Neural cell (in vitro differentiated cells): ENCODE results near the gene MEN1. TPM values are rescaled to one million over a fixed set of nuclear protein-coding genes. Genes with fewer than 3 reads are reported as not detected.

Experiments
- H2AFZ ChIP-seq: fragments of 200-600, 300-800 bp; sonication (generic), shearing (Covaris generic); 2 replicates; pipeline ENCODE4 v1.6.0; 2014; ENCODE audit warnings: low read depth, mild to moderate bottlenecking, antibody characterized with exemption, low read length, moderate library complexity
- H3F3A ChIP-seq: fragments of 200-600 bp; shearing (Covaris generic); 2 replicates; pipeline ENCODE4 v1.6.1; 2016; ENCODE audit warnings: mild to moderate bottlenecking, moderate library complexity, mixed read lengths, antibody characterized with exemption, low read length; ENCODE audit not compliant: insufficient read depth, poor library complexity, severe bottlenecking
- H3K27ac ChIP-seq: fragments of 200-600, 300-800 bp; sonication (generic), shearing (Covaris generic); 2 replicates; pipeline ENCODE4 v1.5.1; 2014; ENCODE audit warnings: mild to moderate bottlenecking, low read length, moderate library complexity
- H3K27me3 ChIP-seq: fragments of 300-800, 200-600 bp; sonication (generic), shearing (Covaris generic); 2 replicates; pipeline ENCODE4 v1.6.0; 2014; ENCODE audit warnings: mild to moderate bottlenecking, low read depth, low read length, moderate library complexity; ENCODE audit not compliant: insufficient read depth
- H3K36me3 ChIP-seq: fragments of 300-800, 200-600 bp; sonication (generic), shearing (Covaris generic); 2 replicates; pipeline ENCODE4 v1.5.1; 2014; ENCODE audit warnings: mild to moderate bottlenecking, antibody characterized with exemption, low read length, moderate library complexity; ENCODE audit not compliant: insufficient read depth
- H3K4me2 ChIP-seq: fragments of 300-800, 200-600 bp; sonication (generic), shearing (Covaris generic); 2 replicates; pipeline ENCODE4 v1.6.0; 2014; ENCODE audit warnings: mild to moderate bottlenecking, low read length
- H3K4me3 ChIP-seq: fragments of 300-800, 200-600 bp; sonication (generic), shearing (Covaris generic); 2 replicates; pipeline ENCODE4 v1.5.1; 2014; ENCODE audit warnings: mild to moderate bottlenecking, low read length, moderate library complexity
- H3K79me2 ChIP-seq: fragments of 200-600 bp; shearing (Covaris generic); replicated peaks from 2 replicates; pipeline ENCODE4 v1.6.0; 2014; ENCODE audit warnings: mild to moderate bottlenecking, low read length, moderate library complexity; ENCODE audit not compliant: insufficient read depth
- H3K9ac ChIP-seq: fragments of 300-800, 200-600 bp; sonication (generic), shearing (Covaris generic); 2 replicates; pipeline ENCODE4 v1.6.1; 2016; ENCODE audit warnings: mild to moderate bottlenecking, low read length, mixed read lengths
- H3K9me2 ChIP-seq: fragments of 200-600 bp; shearing (Covaris generic); 2 replicates; pipeline ENCODE4 v1.6.1; 2016; ENCODE audit warnings: mild to moderate bottlenecking, low read length, mixed read lengths; ENCODE audit not compliant: insufficient read depth
- H3K9me3 ChIP-seq: fragments of 200-600, 300-800 bp; sonication (generic), shearing (Covaris generic); 2 replicates; pipeline ENCODE4 v1.6.1; 2016; ENCODE audit warnings: mild to moderate bottlenecking, mixed run types, low read length, moderate library complexity, mixed read lengths
- H4K20me1 ChIP-seq: fragments of 200-600 bp; shearing (Covaris generic); 2 replicates; pipeline ENCODE4 v1.6.1; 2016; ENCODE audit warnings: mild to moderate bottlenecking, mixed run types; ENCODE audit not compliant: insufficient read depth
- EP300 ChIP-seq: fragments of 450-650 bp; conservative IDR thresholded peaks from 2 replicates; pipeline ENCODE4 v1.6.1; 2014; ENCODE audit warnings: antibody characterized with exemption, mild to moderate bottlenecking, moderate library complexity; ENCODE audit not compliant: poor library complexity, severe bottlenecking
- EZH2 ChIP-seq: fragments of 200-600, 300-800 bp; shearing (Covaris generic), sonication (generic); IDR thresholded peaks from 2 replicates; pipeline ENCODE4 v1.6.1; 2014; ENCODE audit warnings: antibody characterized with exemption, low read length, borderline replicate concordance, mild to moderate bottlenecking; ENCODE audit not compliant: insufficient read depth, poor library complexity, severe bottlenecking
- MXI1 ChIP-seq: fragments of 450-650 bp; conservative IDR thresholded peaks from 2 replicates; pipeline ENCODE4 v1.6.1; 2014; ENCODE audit warnings: antibody characterized with exemption, mild to moderate bottlenecking; ENCODE audit not compliant: poor library complexity, severe bottlenecking
- POLR2AphosphoS5 ChIP-seq: IDR thresholded peaks from 2 replicates; pipeline ENCODE4 v1.6.1; 2012
- RAD21 ChIP-seq: fragments of 450-650 bp; conservative IDR thresholded peaks from 2 replicates; pipeline ENCODE4 v1.6.1; 2014; ENCODE audit warnings: antibody characterized with exemption, mild to moderate bottlenecking, moderate library complexity
- SMC3 ChIP-seq: fragments of 450-650 bp; conservative IDR thresholded peaks from 2 replicates; pipeline ENCODE4 v1.6.1; 2014; ENCODE audit warnings: antibody characterized with exemption, mild to moderate bottlenecking, moderate library complexity; ENCODE audit not compliant: poor library complexity
- TAF1 ChIP-seq: IDR thresholded peaks from 2 replicates; pipeline ENCODE4 v1.6.1; 2012; ENCODE audit warnings: low read depth
- polyA plus RNA-seq: library from polyadenylated mRNA; depleted of rRNA; stranded (reverse); fragments of >200 nt; gene quantifications from 2 replicates; pipeline ENCODE4 v1.2.3, GENCODE V29; 2014
- TF ChIP-seq, protein P1 (sequence below): fragments of 450-650 bp; IDR thresholded peaks from 2 replicates; pipeline ENCODE4 v1.5.1; 2014; ENCODE audit warnings: antibody characterized with exemption, mild to moderate bottlenecking, moderate library complexity; ENCODE audit not compliant: poor library complexity, severe bottlenecking
- TF ChIP-seq, protein P2 (sequence below): IDR thresholded peaks from 2 replicates; pipeline ENCODE4 v1.6.1; 2012; ENCODE audit warnings: borderline replicate concordance

The MEN1 gene
- polyA plus RNA-seq, 1 donor from 2014 or later: 16.8 TPM

DNA sequence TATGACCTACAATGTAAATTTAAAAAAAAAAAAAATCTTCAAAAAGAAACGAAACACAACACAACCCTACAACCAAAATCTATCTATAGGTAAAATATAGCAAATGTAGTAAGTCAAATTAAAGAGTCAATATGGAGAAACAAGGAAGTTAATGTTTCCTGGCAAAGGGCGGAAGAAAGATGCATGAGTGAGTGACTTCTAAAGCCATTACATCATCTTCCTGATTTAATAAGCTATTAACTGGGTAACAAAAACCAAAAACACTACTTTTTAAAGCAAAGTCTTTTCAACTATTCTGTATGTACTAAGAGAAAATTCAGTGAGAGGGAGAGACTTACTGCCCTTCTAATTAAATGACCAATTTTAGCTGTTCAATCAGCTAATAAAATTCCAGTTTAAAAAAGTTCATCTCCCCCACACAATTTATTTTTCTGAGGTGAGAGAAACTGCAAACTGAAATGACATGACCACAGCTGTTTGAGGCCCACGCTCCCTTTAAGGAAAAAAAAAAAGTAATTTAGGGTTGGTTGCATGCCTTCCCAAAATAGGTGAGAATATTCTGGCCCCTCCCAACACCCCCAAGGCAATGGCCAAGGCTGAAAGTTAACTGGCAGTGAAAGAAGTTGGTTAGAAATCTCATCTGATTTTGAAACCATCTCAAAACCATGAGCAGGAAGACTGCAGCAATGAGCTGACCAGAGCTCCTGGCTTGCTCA lies 37.9 kb downstream of the MEN1 start:
- no peaks in the 10 kb centered on the region for H3K9me2 ChIP-seq
- peaks cover 54% of the 10 kb centered on the region for H4K20me1 ChIP-seq
- no peak for TF ChIP-seq TAF1
- no peak for TF ChIP-seq MXI1
- TF ChIP-seq POLR2AphosphoS5: no peak
- TF ChIP-seq SMC3: no peak
- TF ChIP-seq, protein P1, sequence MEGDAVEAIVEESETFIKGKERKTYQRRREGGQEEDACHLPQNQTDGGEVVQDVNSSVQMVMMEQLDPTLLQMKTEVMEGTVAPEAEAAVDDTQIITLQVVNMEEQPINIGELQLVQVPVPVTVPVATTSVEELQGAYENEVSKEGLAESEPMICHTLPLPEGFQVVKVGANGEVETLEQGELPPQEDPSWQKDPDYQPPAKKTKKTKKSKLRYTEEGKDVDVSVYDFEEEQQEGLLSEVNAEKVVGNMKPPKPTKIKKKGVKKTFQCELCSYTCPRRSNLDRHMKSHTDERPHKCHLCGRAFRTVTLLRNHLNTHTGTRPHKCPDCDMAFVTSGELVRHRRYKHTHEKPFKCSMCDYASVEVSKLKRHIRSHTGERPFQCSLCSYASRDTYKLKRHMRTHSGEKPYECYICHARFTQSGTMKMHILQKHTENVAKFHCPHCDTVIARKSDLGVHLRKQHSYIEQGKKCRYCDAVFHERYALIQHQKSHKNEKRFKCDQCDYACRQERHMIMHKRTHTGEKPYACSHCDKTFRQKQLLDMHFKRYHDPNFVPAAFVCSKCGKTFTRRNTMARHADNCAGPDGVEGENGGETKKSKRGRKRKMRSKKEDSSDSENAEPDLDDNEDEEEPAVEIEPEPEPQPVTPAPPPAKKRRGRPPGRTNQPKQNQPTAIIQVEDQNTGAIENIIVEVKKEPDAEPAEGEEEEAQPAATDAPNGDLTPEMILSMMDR: no peak
- TF ChIP-seq RAD21: no peak
- TF ChIP-seq EP300: no peak
- no peak for TF ChIP-seq EZH2
- TF ChIP-seq, protein P2, sequence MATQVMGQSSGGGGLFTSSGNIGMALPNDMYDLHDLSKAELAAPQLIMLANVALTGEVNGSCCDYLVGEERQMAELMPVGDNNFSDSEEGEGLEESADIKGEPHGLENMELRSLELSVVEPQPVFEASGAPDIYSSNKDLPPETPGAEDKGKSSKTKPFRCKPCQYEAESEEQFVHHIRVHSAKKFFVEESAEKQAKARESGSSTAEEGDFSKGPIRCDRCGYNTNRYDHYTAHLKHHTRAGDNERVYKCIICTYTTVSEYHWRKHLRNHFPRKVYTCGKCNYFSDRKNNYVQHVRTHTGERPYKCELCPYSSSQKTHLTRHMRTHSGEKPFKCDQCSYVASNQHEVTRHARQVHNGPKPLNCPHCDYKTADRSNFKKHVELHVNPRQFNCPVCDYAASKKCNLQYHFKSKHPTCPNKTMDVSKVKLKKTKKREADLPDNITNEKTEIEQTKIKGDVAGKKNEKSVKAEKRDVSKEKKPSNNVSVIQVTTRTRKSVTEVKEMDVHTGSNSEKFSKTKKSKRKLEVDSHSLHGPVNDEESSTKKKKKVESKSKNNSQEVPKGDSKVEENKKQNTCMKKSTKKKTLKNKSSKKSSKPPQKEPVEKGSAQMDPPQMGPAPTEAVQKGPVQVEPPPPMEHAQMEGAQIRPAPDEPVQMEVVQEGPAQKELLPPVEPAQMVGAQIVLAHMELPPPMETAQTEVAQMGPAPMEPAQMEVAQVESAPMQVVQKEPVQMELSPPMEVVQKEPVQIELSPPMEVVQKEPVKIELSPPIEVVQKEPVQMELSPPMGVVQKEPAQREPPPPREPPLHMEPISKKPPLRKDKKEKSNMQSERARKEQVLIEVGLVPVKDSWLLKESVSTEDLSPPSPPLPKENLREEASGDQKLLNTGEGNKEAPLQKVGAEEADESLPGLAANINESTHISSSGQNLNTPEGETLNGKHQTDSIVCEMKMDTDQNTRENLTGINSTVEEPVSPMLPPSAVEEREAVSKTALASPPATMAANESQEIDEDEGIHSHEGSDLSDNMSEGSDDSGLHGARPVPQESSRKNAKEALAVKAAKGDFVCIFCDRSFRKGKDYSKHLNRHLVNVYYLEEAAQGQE: no peak
- no peak overlapping the region for H3K27ac ChIP-seq
- H3K4me3 ChIP-seq: no peak overlapping the region
- H3K27me3 ChIP-seq: no peaks in the 10 kb centered on the region
- H3F3A ChIP-seq: no peaks in the 10 kb centered on the region
- H2AFZ ChIP-seq: no peak overlapping the region
- H3K9ac ChIP-seq: no peak overlapping the region
- H3K4me2 ChIP-seq: no peak overlapping the region
- peaks cover 63% of the 10 kb centered on the region for H3K79me2 ChIP-seq
- peaks cover 48% of the 10 kb centered on the region for H3K36me3 ChIP-seq
- H3K9me3 ChIP-seq: no peaks in the 10 kb centered on the region

GRCh38 chr11:64771861-64772260 lies 38.5 kb downstream of the MEN1 start:
- Histone ChIP-seq H4K20me1 (peaks cover 50% of the 10 kb centered on the region), H2AFZ (no peak overlapping the region), H3K4me3 (no peak overlapping the region), H3K9me2 (no peaks in the 10 kb centered on the region), H3K27ac (no peak overlapping the region), H3K4me2 (no peak overlapping the region), H3K27me3 (no peaks in the 10 kb centered on the region), H3K9ac (no peak overlapping the region), H3K9me3 (no peaks in the 10 kb centered on the region), H3K36me3 (peaks cover 44% of the 10 kb centered on the region), H3F3A (no peaks in the 10 kb centered on the region), H3K79me2 (peaks cover 57% of the 10 kb centered on the region)
- TF ChIP-seq, protein P2: no peak
